Myocyte (in vitro differentiated cells): ENCODE data around the gene CDK8. TPM values are rescaled to one million over a fixed set of nuclear protein-coding genes. Genes with fewer than 3 reads are reported as not detected.

ENCODE experiments used
- DNase-seq: peaks from one replicate; pipeline ENCODE4 v3.0.0-alpha.2; 2012; ENCODE audit warnings: low read depth
- total RNA-seq: library from RNA; depleted of rRNA; stranded (reverse); fragments of >200 nt; gene quantifications from 2 replicates; pipeline ENCODE4 v1.2.3, GENCODE V29; 2014

The CDK8 gene
- total RNA-seq, 1 donor from 2014 or later: 15.1 TPM

DNA sequence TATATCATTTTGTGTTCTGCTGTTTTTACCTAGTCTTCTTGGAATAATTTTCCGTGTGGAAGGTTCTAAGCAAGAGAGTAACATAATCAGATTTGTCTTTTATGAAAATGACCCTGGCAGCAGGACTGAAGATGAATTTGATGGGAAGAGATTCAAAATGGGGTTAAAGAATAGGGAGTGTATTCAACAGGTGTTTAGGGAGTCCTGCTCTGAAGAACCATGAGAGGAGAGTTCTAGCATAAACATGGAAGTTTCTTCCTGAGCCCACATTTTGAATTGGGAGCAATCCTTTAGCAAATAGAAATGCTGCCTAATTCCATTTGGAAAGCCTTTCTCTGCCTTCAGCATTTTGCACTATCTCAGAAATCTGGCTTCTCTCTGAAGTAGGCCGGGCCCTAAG is 127.0 kb downstream of the CDK8 start:
- no peak for DNase-seq

DNA sequence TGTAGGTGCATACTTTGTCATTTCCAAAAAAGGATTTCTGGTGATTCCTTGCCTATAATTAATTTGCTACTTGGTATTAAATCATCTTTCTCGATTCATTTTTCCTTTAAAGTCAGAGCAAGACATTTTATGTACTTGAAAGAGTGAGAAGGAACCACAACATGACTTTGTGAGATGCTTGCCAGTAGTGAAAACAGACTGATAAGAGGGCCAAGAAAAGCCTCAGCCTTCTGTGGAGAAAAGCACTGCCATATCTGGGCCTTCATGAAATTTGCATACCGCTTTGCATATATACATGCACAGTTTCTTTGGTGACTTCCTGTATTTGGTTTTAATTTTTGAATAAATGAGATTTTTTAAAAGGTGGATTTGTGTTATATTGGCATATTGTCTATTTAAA is 128.4 kb downstream of the CDK8 start:
- no peak for DNase-seq

DNA sequence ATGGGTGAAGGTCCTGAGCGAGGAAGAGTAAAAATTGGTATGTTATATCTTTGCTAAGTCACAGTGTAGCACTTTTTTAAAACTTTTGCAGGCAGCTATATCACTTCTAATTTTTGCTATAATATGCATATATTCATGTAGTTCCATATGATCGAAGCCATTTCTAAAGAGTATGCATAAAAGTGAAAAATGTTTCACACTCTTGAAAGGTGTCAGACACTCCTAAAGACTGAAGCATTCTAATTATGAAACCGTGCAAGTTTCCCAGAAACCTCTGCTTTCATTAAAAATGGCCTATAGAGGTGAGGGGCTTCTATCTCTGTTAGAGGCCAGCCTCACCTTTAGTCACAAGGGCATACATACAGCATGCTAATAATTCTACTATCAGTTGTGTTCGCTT is 128.9 kb downstream of the CDK8 start:
- no peak for DNase-seq

DNA sequence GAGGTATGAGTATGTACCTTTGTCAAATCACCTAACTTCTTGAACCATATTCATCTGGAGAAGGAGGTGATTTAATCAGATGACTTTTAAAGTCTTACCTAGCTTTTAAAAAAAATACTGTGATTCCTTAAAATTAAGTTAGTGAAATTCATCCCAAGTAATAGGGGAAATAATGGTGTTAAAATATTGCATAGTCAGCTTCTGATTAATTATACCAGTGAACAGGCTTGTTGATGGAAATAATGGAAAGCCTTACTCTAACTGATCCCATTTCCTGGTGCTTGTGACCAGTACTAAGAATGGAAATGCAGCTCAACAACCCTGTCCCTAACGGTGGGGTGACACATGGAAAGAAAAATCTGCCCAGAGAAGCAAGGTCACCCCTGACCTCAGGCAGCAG is 130.7 kb downstream of the CDK8 start:
- no peak for DNase-seq

DNA sequence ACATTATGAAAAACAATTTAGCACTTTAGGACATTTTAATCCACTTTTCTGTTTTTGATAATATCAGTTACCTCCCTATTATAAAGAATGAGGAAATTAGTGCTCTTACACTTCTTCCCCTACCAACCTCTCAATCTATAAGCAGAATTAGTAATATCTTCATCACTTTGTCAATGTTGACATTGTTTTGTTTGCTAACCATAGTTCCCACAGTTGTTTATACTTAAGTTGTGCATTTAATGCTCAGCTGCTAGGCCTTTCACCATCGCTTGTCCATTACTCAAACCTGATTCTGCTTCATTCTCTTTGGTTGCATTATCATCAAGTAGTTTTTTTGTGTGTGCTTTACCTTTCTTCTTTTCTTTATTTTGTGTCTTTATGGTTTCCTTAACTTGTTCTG is 132.1 kb downstream of the CDK8 start:
- no peak for DNase-seq

DNA sequence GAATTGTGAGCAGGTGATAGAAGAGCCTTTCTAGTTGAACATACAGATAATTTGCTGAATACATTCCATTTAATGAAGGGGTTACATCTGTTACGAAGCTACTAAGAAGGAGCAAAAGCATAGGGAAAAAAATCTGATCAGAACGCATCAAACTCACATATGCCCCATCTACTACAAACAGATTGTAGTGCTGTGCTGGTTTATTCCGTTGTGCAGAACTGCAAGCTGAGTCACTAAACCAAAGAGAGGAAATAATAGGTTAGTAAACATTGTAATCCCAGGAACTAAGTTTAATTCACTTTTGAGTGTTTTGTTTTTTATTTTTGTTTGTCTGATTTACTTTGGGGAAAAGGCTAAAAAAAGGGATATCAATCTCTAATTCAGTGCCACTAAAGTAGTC is 136.3 kb downstream of the CDK8 start:
- DNase-seq: no peak

DNA sequence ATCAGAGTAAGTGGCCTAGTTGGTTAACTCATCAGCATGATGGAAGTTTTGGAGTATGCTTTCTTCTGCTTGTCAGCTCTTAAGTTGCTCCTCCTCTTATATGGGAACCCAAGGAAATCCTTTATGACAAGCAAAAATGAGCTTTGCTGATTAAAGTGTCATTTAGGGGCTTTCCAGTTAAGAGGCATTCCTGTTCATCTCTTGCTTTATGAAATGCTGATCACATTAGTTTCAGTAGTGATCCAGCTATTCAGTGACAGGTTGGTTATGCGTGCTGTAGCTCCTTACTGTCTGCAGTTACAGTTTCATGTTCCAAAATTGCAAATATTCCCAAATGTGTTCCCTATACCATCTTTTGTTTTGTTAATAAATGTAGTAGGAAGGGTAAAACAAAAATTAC is 146.6 kb downstream of the CDK8 start:
- DNase-seq: no peak

DNA sequence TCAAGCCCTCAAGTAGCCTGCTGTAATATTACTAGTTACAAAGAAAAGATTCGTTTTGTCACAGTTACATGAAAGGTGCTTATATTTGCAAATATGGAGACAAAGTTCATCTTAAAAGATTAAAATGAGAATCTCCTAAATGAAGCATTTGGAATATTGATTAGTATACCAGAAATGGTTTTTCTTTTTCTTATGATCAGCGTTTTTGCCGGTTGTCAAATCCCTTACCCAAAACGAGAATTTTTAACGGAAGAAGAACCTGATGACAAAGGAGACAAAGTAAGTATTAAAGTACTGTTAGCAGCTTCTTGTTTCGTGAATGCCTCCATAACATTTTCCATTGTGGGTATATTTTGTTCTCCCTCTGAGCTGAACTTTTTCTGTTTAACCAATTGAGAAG is 147.1 kb downstream of the CDK8 start:
- no peak for DNase-seq

DNA sequence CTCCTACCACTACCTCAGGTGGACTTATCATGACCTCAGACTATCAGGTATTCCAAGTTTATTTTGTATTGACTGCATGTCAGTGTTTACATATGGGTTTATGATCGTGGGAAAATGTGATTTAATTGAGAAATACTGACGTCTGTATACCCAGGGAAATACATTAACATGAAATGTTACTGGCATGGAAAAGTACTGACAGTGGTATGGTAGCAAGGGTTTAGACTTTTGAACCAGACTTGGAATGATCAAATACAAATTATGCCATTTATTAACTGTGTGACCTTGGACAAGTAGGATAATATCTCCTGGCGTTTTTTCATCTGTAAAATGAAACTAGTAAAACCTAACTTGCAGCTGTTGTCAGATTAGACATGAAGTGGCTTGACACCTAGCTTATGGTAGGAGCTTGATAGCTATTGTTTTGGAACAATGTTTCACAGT is 147.7 kb downstream of the CDK8 start:
- peak; percentile 36 for DNase-seq

DNA sequence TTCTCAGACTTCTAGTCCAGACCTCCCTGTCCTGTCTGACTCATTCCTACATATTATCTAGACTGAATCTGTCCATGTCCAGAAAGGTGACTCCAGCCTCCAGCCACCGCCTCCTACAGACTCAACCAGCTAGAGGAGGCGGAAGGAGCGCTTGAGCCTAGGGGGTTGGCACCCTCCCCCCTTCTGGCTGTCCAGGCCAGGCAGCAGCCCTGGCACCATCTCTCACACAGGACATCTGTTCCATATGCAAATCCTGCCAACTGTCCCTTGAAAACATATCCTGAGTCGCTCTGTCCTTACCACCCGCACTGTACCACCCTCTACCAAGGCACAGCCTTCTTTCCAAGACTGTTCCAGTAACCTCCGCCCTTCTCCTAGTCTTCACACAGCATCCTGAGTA is 152.9 kb downstream of the CDK8 start:
- DNase-seq: no peak

DNA sequence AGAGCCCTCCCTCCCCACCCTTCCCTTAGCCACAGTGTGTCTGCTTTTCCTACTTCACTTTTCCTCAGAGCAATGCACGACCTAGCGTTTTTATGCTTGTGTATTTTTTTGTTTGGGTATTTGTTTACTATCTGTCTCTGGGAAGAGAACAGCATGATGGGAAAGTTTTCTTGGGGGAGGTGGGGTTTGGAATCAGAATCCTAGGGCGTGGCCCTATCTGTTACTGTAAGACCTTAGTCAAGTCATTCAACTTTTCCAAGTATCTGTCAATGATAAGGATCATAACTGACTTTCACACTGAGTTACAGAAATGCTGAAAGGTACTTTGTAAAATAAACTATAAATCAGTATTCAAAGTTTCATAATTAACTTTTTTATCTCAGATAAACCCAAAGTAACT is 157.3 kb downstream of the CDK8 start:
- DNase-seq: no peak

DNA sequence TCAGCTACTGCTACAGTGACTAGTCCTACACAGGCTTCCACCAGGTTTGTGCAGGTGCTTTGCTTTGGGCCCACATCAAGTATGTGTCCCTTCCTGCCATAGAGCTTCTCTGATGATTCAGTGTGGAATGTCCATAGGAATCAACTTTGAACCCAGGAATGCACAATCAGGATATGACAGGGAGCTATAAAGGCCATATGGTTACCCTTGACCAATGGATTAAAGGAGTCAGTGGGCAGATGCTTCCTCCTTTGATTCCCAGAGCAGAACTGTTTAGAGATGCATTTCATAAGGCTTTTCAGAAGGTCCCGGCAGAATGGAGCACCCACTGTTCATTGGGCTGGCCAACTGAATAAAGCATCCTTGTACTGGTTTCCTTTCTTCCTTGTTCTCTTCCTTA is 158.3 kb downstream of the CDK8 start:
- no peak for DNase-seq

DNA sequence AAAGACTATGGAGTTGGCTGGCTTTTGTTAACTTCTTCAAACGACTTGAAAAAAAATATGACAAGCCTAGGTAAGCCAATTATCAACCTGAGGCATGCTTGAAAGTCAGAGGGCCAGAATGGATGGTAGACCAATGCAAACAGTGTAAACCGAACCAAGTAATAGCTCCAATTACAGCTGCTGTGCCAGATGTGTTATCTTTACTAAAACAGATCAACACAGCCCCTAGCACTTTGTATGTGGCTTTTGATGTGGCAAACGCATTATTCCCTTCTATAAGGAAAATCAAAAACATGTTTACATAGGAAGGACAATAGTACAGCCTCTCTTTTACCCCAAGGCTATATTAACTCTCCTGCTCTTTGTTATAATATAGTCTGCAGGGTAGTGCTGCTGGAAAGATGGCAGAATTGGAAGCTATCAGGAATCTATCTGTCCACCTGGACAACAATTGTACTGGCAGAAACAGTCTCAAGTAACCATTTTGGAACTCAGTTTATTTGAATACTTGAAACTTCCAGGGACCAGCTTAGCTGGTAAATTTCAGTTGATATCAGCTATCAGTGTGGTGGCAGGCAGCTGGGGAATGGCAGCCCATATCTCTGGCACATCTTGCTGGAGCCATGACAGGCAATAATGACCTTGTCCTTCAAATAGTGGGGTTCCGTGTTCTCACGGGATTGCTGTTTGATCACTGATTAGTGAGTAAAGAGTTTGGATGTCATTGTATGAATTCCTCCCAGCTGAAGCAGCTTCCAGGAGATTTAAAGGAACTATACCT is 159.2 kb downstream of the CDK8 start:
- no peak for DNase-seq

DNA sequence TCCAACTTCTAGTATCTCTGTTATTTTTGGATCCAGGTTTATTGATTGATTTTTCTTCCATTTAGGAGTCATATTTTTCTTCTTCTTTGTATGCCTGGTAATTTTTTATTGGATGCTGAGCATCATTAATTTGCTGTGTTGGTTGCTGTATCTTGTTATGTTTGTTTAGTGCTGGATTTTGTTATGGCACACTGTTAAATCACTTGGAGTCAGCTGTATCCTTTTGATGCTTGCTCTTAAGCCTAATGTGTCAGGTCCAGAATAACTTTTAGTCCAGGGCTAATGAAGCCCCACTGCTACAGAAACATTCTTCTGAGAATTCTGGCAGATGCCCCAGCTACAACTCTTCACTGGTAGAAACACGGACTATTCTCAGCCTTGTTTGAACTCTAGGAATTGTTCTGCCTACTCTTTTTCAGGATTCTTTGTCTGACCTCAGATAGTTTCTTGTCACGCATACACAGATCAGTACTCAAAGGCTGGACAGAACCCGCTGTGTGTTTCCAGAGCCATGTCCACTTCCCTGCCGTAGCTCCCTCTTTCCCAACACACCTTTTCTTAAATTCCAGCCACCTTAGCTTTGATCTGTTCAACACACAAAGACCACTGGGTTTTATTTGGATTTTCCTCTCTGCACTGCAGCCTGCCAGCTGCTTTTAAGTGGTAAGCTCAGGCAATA is 166.5 kb downstream of the CDK8 start:
- no peak for DNase-seq

DNA sequence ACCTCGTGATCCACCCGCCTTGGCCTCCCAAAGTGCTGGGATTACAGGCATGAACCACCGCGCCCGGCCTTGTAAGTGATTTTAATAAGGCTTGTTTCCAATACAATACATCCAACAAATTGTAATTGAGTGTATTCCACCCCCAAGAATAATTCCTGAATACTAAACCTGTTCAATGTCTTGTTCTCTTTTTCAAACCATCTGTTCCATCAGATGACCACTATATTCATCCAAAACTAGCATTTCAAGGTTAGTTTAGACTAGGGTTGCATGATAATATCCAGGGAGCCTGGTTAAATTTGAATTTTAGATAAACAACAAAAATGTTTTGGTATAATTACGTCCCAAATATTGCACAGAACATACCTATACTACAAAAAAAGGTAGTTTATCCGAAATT is 168.1 kb downstream of the CDK8 start:
- DNase-seq: no peak

DNA sequence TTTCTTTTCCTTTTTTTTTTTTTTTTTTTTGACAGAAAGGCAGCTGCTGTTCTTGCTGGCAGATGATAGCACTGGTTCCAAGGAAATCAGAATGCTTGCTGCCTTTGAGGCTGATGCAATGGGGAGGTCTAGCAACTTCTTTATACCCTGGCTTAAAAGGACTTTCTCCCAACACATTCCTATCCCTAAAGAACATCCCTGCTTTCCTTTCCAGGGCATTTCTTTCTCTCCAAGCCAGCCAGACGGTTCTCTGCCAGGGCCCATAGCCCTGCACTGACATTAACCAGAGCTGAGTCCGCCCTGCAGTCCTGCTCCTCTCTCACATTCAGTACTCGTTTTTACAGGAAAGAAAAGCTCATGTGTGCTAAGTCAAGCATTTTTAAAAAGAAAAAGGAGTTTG is 169.7 kb downstream of the CDK8 start:
- DNase-seq: peak; percentile 46

DNA sequence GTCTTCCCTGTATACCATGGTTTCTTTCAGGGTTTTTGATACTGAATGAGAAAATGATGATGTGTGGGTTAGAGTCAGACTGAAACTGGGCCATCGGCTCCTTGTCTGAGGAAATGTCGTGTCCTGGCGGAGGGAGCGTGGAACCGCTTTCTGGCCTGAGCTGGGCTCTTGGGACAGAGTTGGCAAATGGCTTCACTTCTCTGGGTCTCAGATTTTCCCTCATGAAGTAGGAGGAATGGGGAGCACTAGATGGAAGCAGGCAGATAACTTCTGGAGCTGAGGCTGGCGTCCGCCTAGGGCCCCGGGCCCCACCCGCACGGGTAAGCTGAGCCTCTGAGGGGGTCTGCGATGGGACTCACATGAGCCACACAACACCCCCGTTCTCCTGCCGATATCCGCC is 170.3 kb downstream of the CDK8 start:
- no peak for DNase-seq

DNA sequence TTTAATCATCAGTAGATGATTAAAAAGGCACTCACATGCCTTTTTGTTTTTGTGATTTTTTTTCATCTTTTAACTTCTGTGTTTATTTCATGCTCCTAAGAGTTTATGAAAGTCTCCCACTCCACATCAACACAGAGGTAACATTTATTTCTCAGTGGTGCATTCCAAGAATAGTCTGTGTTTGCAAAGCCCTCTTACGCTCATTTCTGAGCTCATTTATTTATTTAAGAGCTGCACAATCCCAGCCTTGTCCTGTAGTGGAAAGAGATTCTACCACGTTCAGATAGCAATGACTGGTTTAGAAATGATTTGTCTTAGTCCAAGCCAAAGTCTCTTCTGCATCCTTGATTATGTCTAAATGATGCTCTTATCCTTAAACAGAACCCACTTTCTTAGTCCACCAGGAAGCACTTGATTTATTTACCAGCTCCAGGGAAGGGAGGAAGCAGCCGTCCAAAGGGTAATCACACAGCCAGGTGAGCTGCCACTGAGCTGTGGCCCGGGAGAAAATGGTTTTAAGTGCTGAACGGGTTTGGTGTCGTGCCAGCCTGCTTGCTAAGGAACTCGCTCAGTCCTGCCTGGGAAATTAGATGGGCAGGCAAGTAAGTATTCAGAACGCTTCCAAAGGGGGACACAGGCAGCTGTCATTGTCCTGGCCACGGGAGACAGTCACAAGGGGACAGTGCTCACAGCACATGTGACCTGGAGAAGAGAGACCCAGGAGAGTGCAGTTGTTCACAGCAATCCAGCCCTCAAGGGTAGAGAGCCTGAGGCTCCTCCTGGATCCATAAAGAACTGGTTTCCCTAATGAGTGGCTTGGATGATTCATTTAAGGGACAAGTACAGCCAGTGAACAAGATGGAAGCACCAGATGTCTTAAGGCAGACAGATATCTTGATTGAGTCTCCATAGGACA is 171.8 kb downstream of the CDK8 start:
- peak; percentile 22 for DNase-seq

DNA sequence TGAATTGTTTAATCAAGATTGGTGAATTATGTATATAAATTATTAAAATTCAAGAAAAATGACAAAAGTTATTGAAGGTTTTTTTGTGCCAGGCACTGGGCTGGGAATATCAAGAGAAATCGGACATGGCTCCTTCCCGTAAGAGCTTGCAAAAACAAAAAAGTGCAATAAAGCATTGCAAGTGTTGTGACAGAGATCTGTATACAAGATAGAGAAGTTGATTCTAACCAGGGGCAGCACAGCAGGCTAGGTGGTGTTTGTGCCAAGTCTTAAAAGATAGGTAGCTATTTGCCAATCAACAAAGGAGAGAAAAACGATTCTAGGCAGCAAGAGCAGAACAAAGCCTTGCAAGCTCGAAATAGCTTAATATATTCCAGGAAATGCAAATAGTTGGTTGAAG is 179.8 kb downstream of the CDK8 start:
- DNase-seq: no peak

DNA sequence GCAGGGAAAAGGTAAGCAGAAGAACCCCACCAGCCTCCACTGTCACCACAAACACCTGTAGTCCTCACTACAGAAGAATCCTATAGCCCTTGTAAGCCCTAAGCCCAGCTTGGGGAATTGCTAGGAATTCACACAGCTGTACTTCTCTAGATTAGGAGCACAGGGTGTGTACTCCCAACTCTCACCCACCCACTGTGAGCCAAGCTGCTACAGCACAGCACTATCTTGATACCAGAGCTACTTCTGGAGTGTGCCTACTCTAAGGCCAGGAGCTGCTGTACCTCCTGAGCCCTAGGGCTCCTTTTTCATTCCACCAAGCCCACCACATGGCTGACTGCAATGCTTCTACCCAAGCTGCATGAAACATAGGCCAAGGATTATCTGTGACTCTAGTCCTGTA is 181.2 kb downstream of the CDK8 start:
- DNase-seq: no peak

DNA sequence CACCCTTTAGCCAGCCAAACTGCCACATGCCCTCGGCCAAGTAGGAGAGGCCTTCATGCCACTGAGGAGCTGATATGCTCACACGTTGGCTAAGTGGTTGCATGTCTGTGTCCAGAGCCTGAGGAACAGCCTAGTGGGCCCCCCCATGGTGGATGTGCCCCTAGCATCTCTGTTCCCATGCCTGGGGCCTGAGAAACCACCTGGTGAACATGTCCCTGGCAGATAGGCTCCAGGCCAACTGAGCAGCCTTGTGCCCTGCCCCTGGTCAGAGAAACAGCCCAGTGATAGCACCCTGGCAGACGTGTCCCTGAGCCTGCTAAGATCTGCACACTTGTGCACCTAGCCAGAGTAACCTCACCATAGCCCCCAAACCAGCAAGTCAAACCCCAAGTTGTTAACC is 181.7 kb downstream of the CDK8 start:
- no peak for DNase-seq

DNA sequence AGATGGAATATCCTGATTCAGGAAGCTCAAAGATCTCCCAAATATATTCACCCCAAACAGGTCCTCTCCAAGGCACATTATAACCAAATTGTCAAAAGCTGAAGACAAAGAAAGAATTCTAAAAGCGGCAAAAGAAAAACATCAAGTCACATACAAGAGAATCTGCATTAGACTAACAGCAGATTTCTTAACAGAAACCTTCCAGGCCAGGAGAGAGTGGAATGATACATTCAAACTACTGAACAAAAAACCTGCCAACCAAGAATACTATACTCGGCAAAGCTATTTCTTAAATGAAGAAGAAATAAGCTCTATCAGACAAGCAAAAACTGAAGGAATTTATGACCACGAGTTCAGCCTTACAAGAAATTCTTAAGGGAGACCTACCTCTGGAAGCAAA is 183.0 kb downstream of the CDK8 start:
- DNase-seq: no peak
